ENCODE results near the gene RBM47. TPM values are rescaled to one million over a fixed set of nuclear protein-coding genes. Genes with fewer than 3 reads are reported as not detected.

Gene RBM47
- total and polyA plus RNA-seq, 10 of the 15 experiments (the other 5 are each of a cell fraction or from before 2014, with no cell fraction given), result 7.9 to 45.0 (median 28.7) TPM

DNA sequence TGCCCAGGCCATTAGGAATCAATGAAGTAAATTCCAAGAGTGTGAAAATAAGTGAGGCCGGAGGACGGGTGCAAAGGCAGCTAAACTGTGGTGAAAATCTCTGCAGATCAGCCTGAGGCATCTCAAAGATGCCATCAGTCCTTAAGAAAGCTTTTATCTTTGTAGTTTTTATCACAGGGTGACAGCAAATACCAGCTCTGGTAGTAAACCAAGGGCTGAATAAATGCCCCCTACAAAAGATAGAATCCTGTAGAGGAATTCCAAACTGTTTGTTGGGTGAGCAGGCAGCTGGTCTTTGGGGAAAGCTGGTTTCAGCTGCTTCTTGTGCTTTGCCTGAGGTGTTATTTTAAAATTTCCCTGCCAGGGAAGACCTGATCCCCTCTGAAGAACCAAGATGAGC lies 21.6 kb upstream of the RBM47 start:
- no peak overlapping the region for H3K27ac ChIP-seq (ENCODE audit: control insufficient read depth, insufficient read depth)
- no peaks in the 10 kb centered on the region for H3K79me2 ChIP-seq (ENCODE audit: control insufficient read depth, insufficient read depth, low read length)
- WGBS (ENCODE audit: insufficient coverage, insufficient replicate concordance, low lambda C conversion rate, missing lambda C conversion rate), result 94% methylated on average over 2 of the region's 2 CpGs
- BruUV-seq (replicated peaks), result no TSS peak
- ChIA-PET POLR2A (interaction anchor here (0.6 kb wide), 2 partner anchors 17 to 185 kb away, joined by 3 to 5 read pairs; no protein-coding TSS in a partner anchor), SMC1A (ENCODE audit: uncharacterized antibody, unreplicated experiment) (interaction anchor here (0.6 to 1.6 kb wide), 3 partner anchors 19 to 178 kb away, joined by 3 to 5 read pairs (median 3); no protein-coding TSS in a partner anchor), RAD21 (ENCODE audit: unreplicated experiment) (interaction anchor here (0.6 to 2.4 kb wide), 3 partner anchors 10 to 68 kb away, joined by 3 to 6 read pairs (median 3); no protein-coding TSS in a partner anchor), CTCF (interaction anchor here (1.3 kb wide), 1 partner anchor 16 kb away, joined by 4 read pairs; no protein-coding TSS in a partner anchor)
- in situ Hi-C loops (cut with MboI) (loop anchor here (25.0 kb wide), 1 partner anchor 1986 kb away; no protein-coding TSS in a partner anchor), intact Hi-C loops (cut with micrococcal nuclease; ENCODE audit: unreplicated experiment) (no loop called here)
- H3K4me3 ChIP-seq, result no peak overlapping the region
- FAIRE-seq (no peak), ATAC-seq (no peak), DNase-seq (ENCODE audit: low read depth, low spot score) (no peak)
- H3K9me3 ChIP-seq (replicated peaks; ENCODE audit: control insufficient read depth, insufficient read depth, low read length), result no peaks in the 10 kb centered on the region
- H3K4me2 ChIP-seq (ENCODE audit: control insufficient read depth, insufficient read depth), result no peak overlapping the region
- H3K4me1 ChIP-seq (ENCODE audit: control insufficient read depth, insufficient read depth, low read length), result peaks cover 33% of the 10 kb centered on the region
- no peak overlapping the region for H3K9ac ChIP-seq (ENCODE audit: control insufficient read depth, insufficient read depth, low read length)
- no peaks in the 10 kb centered on the region for H3K36me3 ChIP-seq (ENCODE audit: control insufficient read depth in 2 of 2, insufficient read depth in 2 of 2, low read length in 1 of 2)
- H4K20me1 ChIP-seq (ENCODE audit: control insufficient read depth, insufficient read depth), result no peaks in the 10 kb centered on the region
- no peak overlapping the region for H2AFZ ChIP-seq (ENCODE audit: control insufficient read depth, low read depth, low read length)
- H3K27me3 ChIP-seq (replicated peaks in 1 of 2; ENCODE audit: control insufficient read depth in 2 of 2, insufficient read depth in 2 of 2, low read length in 1 of 2), result no peaks in the 10 kb centered on the region
- TF ChIP-seq CBX3 (IDR thresholded peaks at IDR 0.05; ENCODE audit: borderline replicate concordance, low read depth) (no peak), SREBF2 (IDR thresholded peaks at IDR 0.05; ENCODE audit: low read length) (no peak), ZZZ3 (IDR thresholded peaks at IDR 0.05; ENCODE audit: control insufficient read depth, insufficient read length, low read depth) (no peak), YBX1 (IDR thresholded peaks at IDR 0.05) (no peak), JUND (IDR thresholded peaks at IDR 0.05; ENCODE audit: low read depth, low read length) (no peak), RAD21 (IDR thresholded peaks at IDR 0.05; ENCODE audit: insufficient read depth, low read depth, low read length) (no peak), IKZF1 (conservative IDR thresholded peaks at IDR 0.05) (no peak), EED (IDR thresholded peaks at IDR 0.05; ENCODE audit: low read depth) (no peak), HCFC1 (IDR thresholded peaks at IDR 0.05; ENCODE audit: low read length) (no peak), PAX8 (IDR thresholded peaks at IDR 0.05) (no peak), KAT2A (conservative IDR thresholded peaks at IDR 0.05; ENCODE audit: control insufficient read depth, low read depth, low read length) (no peak)
- TF ChIP-seq, protein P1, sequence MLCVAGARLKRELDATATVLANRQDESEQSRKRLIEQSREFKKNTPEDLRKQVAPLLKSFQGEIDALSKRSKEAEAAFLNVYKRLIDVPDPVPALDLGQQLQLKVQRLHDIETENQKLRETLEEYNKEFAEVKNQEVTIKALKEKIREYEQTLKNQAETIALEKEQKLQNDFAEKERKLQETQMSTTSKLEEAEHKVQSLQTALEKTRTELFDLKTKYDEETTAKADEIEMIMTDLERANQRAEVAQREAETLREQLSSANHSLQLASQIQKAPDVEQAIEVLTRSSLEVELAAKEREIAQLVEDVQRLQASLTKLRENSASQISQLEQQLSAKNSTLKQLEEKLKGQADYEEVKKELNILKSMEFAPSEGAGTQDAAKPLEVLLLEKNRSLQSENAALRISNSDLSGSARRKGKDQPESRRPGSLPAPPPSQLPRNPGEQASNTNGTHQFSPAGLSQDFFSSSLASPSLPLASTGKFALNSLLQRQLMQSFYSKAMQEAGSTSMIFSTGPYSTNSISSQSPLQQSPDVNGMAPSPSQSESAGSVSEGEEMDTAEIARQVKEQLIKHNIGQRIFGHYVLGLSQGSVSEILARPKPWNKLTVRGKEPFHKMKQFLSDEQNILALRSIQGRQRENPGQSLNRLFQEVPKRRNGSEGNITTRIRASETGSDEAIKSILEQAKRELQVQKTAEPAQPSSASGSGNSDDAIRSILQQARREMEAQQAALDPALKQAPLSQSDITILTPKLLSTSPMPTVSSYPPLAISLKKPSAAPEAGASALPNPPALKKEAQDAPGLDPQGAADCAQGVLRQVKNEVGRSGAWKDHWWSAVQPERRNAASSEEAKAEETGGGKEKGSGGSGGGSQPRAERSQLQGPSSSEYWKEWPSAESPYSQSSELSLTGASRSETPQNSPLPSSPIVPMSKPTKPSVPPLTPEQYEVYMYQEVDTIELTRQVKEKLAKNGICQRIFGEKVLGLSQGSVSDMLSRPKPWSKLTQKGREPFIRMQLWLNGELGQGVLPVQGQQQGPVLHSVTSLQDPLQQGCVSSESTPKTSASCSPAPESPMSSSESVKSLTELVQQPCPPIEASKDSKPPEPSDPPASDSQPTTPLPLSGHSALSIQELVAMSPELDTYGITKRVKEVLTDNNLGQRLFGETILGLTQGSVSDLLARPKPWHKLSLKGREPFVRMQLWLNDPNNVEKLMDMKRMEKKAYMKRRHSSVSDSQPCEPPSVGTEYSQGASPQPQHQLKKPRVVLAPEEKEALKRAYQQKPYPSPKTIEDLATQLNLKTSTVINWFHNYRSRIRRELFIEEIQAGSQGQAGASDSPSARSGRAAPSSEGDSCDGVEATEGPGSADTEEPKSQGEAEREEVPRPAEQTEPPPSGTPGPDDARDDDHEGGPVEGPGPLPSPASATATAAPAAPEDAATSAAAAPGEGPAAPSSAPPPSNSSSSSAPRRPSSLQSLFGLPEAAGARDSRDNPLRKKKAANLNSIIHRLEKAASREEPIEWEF (IDR thresholded peaks at IDR 0.05; ENCODE audit: insufficient replicate concordance, low read depth, low read length), result no peak
- TF ChIP-seq, protein P2, sequence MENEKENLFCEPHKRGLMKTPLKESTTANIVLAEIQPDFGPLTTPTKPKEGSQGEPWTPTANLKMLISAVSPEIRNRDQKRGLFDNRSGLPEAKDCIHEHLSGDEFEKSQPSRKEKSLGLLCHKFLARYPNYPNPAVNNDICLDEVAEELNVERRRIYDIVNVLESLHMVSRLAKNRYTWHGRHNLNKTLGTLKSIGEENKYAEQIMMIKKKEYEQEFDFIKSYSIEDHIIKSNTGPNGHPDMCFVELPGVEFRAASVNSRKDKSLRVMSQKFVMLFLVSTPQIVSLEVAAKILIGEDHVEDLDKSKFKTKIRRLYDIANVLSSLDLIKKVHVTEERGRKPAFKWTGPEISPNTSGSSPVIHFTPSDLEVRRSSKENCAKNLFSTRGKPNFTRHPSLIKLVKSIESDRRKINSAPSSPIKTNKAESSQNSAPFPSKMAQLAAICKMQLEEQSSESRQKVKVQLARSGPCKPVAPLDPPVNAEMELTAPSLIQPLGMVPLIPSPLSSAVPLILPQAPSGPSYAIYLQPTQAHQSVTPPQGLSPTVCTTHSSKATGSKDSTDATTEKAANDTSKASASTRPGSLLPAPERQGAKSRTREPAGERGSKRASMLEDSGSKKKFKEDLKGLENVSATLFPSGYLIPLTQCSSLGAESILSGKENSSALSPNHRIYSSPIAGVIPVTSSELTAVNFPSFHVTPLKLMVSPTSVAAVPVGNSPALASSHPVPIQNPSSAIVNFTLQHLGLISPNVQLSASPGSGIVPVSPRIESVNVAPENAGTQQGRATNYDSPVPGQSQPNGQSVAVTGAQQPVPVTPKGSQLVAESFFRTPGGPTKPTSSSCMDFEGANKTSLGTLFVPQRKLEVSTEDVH (IDR thresholded peaks at IDR 0.05; ENCODE audit: low read depth, partially characterized antibody), result no peak
- TF ChIP-seq, protein P3, sequence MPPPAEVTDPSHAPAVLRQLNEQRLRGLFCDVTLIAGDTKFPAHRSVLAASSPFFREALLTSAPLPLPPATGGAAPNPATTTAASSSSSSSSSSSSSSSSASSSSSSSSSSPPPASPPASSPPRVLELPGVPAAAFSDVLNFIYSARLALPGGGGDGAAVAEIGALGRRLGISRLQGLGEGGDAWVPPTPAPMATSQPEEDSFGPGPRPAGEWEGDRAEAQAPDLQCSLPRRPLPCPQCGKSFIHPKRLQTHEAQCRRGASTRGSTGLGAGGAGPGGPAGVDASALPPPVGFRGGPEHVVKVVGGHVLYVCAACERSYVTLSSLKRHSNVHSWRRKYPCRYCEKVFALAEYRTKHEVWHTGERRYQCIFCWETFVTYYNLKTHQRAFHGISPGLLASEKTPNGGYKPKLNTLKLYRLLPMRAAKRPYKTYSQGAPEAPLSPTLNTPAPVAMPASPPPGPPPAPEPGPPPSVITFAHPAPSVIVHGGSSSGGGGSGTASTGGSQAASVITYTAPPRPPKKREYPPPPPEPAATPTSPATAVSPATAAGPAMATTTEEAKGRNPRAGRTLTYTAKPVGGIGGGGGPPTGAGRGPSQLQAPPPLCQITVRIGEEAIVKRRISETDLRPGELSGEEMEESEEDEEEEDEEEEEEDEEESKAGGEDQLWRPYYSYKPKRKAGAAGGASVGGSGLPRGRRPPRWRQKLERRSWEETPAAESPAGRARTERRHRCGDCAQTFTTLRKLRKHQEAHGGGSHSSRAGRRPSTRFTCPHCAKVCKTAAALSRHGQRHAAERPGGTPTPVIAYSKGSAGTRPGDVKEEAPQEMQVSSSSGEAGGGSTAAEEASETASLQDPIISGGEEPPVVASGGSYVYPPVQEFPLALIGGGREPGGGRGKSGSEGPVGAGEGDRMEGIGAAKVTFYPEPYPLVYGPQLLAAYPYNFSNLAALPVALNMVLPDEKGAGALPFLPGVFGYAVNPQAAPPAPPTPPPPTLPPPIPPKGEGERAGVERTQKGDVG (CRISPR knock-in tag; IDR thresholded peaks at IDR 0.05), result no peak

Data from GM12878 (cell line).